ENCODE measurements around the gene IDI2. TPM values are rescaled to one million over a fixed set of nuclear protein-coding genes. Genes with fewer than 3 reads are reported as not detected.
A peak's percentile ranks its signal among the peaks of the same experiment; 100 is the strongest.

Gene IDI2
- total RNA-seq, 4 donors from 2014 or later = not detected

DNA sequence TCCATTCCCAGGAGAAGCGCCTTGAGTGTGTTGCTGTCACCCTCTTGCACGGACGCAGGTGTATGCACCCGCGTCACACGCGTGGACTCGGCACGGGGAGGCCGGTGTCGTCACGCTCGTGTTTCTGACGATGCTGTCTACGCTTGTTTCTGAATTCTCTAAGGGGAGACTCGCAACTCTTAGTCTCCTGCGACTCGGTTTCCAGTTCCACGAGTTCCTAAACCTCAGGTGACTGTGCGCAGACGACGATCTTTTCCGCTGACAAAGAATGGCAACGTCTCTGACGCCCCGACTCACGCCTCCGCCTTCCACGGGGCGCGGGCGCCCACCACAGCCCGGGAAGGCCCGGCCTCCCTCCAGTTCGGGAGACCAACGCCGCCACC, 22.7 kb upstream of the IDI2 start:
- peak; percentile 35 for ATAC-seq
- H3K4me3 ChIP-seq = peak overlapping the region; percentile 65 to 74
- no CpG with 5 or more reads among the region's 37 CpGs for WGBS, 2 donors (ENCODE audit: low coverage in 1 of 2)
- H3K36me3 ChIP-seq = peaks cover 0 to 24% of the 10 kb centered on the region in 2 donors
- no peaks in the 10 kb centered on the region for H3K27me3 ChIP-seq
- peak overlapping the region; percentile 80 to 100 (median 98) for H3K27ac ChIP-seq
- TF ChIP-seq POLR2A (IDR thresholded peaks at IDR 0.05) (no peak), EP300 (IDR thresholded peaks at IDR 0.05) (no peak), POLR2AphosphoS5 (IDR thresholded peaks at IDR 0.05) (no peak)
- TF ChIP-seq, protein P1, sequence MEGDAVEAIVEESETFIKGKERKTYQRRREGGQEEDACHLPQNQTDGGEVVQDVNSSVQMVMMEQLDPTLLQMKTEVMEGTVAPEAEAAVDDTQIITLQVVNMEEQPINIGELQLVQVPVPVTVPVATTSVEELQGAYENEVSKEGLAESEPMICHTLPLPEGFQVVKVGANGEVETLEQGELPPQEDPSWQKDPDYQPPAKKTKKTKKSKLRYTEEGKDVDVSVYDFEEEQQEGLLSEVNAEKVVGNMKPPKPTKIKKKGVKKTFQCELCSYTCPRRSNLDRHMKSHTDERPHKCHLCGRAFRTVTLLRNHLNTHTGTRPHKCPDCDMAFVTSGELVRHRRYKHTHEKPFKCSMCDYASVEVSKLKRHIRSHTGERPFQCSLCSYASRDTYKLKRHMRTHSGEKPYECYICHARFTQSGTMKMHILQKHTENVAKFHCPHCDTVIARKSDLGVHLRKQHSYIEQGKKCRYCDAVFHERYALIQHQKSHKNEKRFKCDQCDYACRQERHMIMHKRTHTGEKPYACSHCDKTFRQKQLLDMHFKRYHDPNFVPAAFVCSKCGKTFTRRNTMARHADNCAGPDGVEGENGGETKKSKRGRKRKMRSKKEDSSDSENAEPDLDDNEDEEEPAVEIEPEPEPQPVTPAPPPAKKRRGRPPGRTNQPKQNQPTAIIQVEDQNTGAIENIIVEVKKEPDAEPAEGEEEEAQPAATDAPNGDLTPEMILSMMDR (IDR thresholded peaks at IDR 0.05) = no peak
- H3K9me3 ChIP-seq = no peaks in the 10 kb centered on the region
- peaks cover 0 to 70% (median 13%) of the 10 kb centered on the region in 3 donors for H3K4me1 ChIP-seq

DNA sequence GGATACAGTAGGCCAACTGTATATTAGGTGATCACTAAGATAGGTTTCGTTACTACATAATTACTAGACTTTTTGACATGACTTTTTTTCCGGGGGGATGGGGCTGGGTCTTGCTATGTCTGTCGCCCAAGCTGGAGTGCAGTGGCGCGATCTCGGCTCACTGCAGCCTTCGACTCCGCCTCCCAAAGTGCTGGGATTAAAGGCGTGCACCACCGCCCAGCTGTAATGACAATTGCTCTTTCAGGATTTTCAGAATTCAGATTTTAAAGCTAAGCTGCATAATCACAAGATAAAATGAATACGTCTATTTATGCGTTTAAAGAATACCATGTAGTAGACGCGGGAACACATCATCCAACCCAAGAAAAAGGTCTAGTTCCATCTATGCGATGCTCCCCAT, 22.3 kb upstream of the IDI2 start:
- Histone ChIP-seq H3K4me1 (peaks cover 0 to 67% (median 13%) of the 10 kb centered on the region in 3 donors), H3K27me3 (no peaks in the 10 kb centered on the region), H3K27ac (peak overlapping the region; percentile 80 to 100 (median 98)), H3K4me3 (peak overlapping the region; percentile 65 to 74), H3K36me3 (peaks cover 0 to 24% of the 10 kb centered on the region in 2 donors), H3K9me3 (no peaks in the 10 kb centered on the region)
- WGBS, 2 donors (ENCODE audit: low coverage in 1 of 2) = 3 to 8% methylated on average over 11 to 14 of the region's 15 CpGs
- no peak for ATAC-seq
- TF ChIP-seq POLR2A (IDR thresholded peaks at IDR 0.05) (no peak), POLR2AphosphoS5 (IDR thresholded peaks at IDR 0.05) (no peak), EP300 (IDR thresholded peaks at IDR 0.05) (no peak)
- TF ChIP-seq, protein P1 (IDR thresholded peaks at IDR 0.05) = no peak

DNA sequence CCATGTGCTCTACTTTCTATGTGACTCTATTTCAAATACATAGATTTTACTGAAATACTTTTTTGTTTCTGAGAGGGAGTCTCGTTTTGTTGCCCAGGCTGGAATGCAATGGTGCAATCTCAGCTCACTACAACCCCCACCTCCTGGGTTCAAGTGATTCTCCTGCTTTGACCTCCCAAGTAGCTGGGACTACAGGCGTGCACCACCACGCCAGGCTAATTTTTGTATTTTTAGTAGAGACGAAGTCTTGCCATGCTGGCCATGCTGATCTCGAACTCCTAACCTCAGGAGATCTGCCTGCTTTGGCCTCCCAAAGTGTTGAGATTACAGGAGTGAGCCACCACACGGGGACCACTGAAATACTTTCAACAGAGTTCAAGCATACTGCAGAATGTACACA, 19.8 kb upstream of the IDI2 start:
- TF ChIP-seq, protein P1 (IDR thresholded peaks at IDR 0.05) = no peak
- TF ChIP-seq POLR2AphosphoS5 (IDR thresholded peaks at IDR 0.05) (no peak), POLR2A (IDR thresholded peaks at IDR 0.05) (no peak), EP300 (IDR thresholded peaks at IDR 0.05) (no peak)
- H3K27ac ChIP-seq = peak overlapping the region in 1 of 4 donors; percentile 53
- H3K9me3 ChIP-seq = no peaks in the 10 kb centered on the region
- ATAC-seq = no peak
- H3K4me3 ChIP-seq = no peak overlapping the region
- 89 to 91% methylated on average over 4 to 5 of the region's 6 CpGs for WGBS, 2 donors (ENCODE audit: low coverage in 1 of 2)
- peaks cover 2 to 33% of the 10 kb centered on the region in 2 donors for H3K36me3 ChIP-seq
- H3K4me1 ChIP-seq = peaks cover 0 to 45% (median 8%) of the 10 kb centered on the region in 3 donors
- no peaks in the 10 kb centered on the region for H3K27me3 ChIP-seq

DNA sequence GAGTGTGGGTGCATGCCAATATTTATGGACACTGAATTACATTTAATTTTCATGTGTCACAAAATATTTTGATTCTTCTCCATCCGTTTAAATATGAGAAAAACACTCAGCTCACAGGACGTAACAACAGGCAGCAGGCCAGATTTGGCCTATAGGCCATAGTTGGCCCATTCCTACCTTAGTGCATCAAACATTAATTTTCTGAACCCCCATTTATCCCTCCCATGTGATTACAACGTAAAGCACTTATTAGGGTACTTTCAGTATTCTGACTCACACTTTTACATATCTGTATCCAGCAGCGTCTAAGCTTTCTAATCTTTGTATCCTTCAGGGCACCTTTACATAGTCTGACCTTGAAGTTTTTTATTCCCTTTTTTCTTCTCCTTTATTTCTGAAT, 19.3 kb upstream of the IDI2 start:
- Histone ChIP-seq H3K4me3 (no peak overlapping the region), H3K9me3 (no peaks in the 10 kb centered on the region), H3K27me3 (no peaks in the 10 kb centered on the region), H3K27ac (peak overlapping the region in 2 of 4 donors; percentile 53 to 61), H3K4me1 (peaks cover 0 to 40% (median 4%) of the 10 kb centered on the region in 3 donors), H3K36me3 (peaks cover 3 to 38% of the 10 kb centered on the region in 2 donors)
- TF ChIP-seq, protein P1 (IDR thresholded peaks at IDR 0.05) = no peak
- no peak for TF ChIP-seq POLR2AphosphoS5 (IDR thresholded peaks at IDR 0.05)
- no peak for TF ChIP-seq POLR2A (IDR thresholded peaks at IDR 0.05)
- no peak for TF ChIP-seq EP300 (IDR thresholded peaks at IDR 0.05)
- WGBS, 2 donors (ENCODE audit: low coverage in 1 of 2) = 62 to 69% methylated on average over 4 of the region's 4 CpGs
- ATAC-seq = no peak

DNA sequence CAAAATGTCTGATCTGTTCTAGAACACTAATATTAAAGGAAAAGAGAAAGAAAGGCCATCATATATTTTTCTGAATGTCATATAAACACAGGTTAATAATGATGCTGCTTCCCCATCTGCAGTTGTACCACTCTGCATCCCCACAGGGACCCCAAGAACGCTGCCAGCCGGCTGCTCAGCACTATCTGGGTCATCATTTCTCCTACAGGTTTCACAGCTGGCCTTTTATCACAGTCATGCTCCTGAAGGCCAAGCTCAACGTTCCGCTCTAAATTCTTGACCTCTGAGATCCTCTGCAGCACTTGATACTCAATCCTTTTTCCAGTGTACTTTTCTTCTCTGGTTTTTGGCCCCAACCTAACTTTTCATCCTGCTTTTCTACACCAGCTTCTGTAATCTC, 18.5 kb upstream of the IDI2 start:
- ATAC-seq = no peak
- Histone ChIP-seq H3K4me1 (peaks cover 0 to 35% (median 0%) of the 10 kb centered on the region in 3 donors), H3K27me3 (no peaks in the 10 kb centered on the region), H3K27ac (peak overlapping the region; percentile 35 to 61 (median 50)), H3K9me3 (no peaks in the 10 kb centered on the region), H3K36me3 (peaks cover 3 to 44% of the 10 kb centered on the region in 2 donors), H3K4me3 (no peak overlapping the region)
- WGBS, 2 donors (ENCODE audit: low coverage in 1 of 2) = 55 to 57% methylated on average over 4 of the region's 4 CpGs
- TF ChIP-seq, protein P1 (IDR thresholded peaks at IDR 0.05) = no peak
- TF ChIP-seq POLR2AphosphoS5 (IDR thresholded peaks at IDR 0.05) (no peak), POLR2A (IDR thresholded peaks at IDR 0.05) (no peak), EP300 (IDR thresholded peaks at IDR 0.05) (no peak)

Measured in gastroesophageal sphincter (tissue), 4 donors.